Measurements from ENCODE around the gene CAPN13. TPM values are rescaled to one million over a fixed set of nuclear protein-coding genes. Genes with fewer than 3 reads are reported as not detected.

CAPN13 gene
- total RNA-seq, 1 experiment from 2014 or later, result not detected

DNA sequence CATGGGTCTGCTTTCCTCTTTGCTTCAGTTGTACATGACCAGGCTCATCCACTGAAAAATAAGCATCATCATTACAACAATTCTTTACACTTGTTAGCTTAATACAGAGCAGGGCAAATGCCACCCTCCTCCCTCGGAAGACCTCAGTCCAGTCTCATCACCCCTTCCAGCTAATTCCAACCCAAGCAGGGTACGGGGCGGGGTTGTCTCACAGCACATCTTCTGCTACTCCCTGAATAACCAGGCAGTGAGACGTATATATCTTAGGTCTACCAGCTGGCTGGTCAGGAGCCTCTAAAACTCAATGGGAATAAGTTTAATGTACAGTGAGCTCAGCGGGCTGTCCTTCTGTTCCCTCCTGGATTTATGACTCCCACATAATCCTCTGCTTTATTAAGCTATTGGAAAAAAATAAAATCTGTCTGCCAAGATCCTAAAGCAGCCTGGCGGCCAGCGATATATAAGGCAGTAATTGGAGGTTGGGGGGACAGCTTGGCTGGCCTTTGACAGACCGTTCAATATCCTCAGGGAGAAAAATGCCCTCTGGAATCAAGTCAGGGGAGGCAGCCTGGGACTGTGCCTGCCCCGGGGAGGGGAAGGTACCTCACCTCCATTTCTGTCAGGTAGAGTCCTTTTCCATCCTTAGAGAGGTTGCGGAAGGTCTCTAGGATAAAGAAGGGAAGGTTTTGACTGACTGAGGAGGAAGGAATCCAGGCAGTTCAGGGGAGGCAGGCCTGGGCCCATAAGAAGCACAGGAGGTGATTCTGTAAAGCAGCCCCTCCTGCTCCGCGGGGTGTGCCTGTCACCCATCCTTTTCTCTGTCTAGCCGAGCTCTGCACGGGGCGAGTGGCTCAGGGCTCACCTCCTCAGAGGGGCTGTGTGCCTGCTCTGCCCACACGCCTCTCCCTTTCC is 76.3 kb downstream of the CAPN13 start:
- no peak for DNase-seq (ENCODE audit: low read depth)

DNA sequence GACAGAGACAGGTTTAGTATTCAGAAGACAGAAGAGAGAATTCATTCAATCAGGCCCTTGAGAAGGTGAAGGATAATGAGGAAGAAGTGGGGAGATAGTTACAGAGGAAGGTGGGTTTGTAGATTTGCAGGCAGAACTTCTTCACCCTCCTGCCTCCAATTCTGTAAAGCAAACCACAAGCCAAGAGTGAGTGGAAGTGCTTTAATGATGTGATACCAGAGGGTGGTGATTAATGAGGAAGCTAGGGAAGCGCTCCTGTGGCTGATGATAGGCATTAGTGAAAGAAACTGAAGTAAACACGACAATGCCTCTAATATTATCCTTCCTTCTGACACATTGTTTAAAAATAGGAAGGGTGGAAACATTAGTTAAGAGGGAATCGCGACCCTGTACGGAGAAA is 78.2 kb downstream of the CAPN13 start:
- no peak for DNase-seq (ENCODE audit: low read depth)

DNA sequence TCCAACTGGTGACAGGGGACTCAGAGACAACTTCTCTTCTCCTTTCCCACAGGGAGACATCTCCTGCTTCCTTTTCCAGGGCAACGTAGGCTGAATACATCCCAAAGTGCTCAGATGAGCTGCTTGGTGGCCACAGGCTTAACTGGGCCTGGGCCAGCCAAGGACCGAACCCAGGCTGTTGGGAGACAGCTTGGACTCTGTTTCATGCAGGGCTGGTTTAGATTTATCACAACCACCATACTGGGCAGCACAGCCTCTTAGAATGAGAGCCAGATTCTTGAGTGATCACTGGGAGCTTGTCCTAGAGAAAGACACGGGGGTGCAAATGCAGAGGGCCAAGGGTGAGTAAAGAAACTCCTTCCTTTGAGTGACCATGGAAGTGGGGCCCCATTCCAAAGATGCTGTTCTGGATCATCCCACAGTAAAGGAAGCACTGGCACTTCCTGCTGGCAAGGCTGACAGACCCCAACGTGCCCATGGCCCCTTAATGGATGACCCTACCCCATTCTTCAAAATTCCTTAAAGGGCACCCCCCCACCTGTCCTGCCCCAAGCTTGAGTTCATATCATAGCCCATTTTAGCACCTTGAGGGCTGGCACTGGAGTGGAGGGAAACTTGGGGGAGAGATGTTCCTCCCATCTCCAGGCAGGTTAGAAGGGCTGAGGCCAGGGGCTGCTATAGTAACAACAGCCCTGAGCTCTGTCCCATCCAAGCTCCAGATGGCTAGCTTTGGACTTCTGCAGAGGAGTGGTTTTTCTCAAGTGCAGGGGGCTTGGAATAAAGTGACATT is 84.1 kb downstream of the CAPN13 start:
- no peak for DNase-seq (ENCODE audit: low read depth)

DNA sequence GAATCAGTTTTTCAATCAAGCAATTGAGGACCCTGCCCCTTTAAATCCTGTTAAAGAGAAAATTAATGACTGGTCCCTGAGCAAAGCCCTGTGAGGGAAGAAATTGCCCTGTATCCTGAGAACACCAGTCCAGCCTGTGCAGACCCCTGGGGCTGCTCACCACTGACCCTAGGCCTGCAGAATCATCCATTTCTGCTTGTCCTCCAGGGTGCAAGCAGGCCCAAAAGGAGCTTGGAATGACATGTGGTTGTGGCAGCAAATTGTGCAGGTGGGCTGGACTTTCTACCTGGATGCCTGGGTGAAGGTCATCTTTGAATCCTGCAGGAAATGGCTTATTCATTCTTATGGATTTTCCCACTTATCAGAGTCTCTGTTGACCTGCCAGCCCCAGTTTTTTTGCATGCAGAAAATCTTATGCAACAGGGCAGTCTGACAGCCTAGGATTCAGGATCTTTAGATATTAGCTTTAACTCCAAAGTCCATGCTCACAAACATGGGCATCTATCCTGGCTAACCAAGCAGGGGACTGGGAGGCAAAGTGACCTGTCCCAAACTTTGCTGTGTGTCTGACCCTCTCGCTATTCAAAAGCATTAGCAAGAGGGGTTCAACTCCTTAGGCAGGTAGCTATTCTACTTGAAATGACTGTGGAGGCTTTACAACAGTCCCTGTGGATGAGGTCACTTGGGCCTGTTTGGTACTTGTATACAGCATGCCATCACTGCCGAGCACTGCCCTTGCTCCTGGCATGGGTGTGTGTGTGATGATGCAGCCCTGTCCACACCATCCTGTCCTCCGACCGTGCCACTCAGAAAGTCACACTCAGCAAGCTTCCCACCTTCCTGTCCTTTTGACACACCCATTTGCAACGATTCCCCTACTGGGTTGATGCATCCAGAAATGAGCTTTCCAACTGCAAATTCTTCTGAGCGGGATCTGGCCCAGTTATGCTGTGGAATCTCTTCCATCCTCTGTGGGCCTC is 85.3 kb downstream of the CAPN13 start:
- DNase-seq (ENCODE audit: low read depth), result no peak

DNA sequence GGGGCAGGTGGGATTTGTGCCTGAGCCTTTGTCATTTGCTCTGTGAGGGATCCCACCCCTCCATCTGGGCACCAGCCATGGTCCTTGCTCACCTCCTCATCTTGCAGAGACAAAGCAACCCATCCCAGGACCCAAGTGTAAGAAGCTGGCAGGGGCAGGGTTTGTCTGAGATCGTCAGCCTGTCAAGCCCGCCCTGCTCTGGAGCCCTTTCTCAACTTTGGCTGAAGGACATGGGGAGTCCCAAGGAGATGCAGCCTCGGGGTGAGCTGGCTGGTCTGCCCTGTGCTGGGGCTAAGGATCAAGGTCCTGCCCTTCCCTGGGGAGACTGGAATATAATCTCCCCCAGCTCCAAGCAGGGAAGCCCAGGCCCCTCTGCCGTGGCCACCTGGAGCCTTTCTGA is 86.0 kb downstream of the CAPN13 start:
- DNase-seq (ENCODE audit: low read depth), result no peak

DNA sequence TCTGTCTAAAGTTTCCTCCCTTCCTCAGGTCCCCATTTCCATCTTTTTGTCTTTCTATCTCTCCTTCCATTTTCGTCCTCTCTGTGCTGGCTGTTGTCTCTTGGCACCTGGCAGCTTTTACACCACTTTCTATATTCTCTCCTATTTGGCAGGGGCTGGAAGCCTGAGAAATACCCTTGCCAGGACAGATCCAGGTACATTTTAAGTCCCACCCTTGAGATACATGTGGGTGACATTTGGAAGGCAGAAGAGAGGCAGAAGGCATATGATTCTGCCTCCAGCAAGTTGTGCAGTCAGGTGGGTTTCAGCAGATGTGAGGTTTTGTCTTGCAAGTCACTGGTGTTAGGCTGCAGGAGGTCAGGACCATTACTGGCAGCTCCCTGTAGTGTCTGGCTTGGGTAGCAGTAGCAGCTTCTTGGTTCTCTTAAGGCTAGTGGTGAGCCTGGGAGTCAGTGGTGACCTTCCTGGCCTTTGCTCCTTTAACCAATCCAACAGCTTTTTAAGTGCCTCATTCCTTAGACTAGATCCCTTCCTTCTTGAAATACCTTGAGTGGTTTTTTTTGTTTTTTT is 90.1 kb downstream of the CAPN13 start:
- no peak for DNase-seq (ENCODE audit: low read depth)

DNA sequence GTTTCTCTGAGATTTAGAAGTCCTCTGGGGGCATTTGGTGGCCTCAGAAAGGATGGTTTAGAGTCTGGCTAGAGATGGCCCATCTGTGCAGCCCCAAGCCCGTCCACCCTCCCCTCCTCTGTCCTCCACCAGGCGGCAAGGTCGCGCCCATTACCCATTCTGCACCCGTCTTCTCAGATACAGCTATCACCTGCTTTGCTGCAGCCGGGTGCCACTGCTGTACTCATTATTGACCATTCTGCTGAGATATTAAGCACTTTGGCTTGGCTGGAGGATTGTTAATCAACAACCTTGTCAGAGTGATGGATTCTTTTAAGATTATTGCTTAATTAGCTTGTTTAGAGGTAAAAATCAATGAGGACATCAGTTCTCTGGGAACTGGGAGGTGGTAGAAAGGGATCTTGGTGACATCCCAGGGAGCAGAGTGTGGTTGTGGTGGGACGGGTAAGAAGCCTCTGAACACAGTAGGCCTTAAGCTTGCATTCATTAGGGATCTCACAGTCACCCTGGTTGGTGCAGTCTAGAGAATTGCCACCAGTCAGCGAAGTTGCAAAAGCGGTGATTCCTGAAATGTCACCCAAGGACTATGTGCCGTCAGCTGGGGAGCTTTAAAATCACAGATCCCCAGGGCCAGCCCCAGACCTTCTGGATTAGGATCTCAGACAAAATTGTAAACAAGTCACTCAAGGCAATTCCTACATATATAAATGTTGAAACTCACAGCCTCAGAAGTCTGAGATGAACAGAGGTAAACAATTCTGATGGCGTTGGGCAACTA is 90.9 kb downstream of the CAPN13 start:
- DNase-seq (ENCODE audit: low read depth), result no peak

DNA sequence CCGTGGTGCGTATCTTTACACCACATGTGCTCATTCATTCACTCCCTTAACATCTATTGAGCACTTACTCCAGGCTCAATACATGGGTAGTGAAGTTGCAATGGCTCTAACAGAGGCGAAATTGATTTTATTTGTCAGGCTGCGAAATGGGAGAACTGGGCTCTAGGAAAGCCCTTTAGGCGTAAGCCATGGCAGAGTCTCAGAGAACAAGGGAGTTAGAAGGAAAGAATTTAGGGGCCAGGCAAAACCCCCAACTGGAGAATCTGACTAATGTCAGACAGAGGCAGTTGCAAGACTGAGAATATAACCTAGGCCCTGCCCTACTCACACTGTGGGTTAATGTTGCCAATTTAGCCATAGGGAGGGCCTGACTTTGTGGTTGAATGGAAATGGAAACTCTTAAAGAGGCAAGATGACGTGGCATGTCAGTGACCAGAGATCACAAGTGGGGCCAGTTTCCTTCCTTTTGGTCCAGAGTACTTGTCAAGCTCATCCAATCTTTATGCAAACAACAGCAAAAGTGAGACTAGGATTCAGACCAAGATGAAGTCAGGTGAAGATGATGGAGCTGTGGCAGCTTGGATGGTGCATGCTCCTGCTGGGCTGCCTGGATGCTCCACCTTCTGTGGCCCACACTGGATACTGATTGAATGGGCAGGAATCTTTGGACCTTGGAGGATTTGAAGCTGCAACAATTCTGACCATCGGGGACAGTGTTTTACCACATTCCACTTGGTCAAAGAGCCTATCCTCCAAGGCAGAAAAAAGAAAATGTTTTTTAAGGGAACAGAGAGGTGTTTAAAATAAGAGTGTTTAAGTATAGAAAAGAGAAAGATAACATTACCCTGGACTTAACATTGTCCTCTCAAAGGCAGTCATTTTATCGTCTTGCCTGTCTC is 92.2 kb downstream of the CAPN13 start:
- no peak for DNase-seq (ENCODE audit: low read depth)

DNA sequence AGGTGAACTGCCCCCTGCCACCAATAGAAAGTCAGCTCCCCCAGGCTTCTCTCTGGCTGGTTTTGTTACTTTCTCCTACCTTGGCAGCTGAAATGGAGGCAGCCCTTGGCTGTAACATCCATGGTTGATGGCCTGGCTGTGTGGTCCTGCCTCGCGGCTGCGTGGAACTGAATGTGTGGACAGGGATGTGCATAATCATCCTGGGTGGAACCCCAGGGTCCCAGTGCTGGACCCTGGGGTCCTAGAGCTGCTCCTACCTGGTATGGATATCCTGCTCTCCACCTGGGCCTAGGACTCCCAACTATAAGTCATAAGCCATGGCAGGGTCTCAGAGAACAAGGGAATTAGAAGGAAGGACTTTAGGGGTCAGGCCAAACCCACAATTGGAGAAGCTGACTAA is 93.5 kb downstream of the CAPN13 start:
- DNase-seq (ENCODE audit: low read depth), result no peak

DNA sequence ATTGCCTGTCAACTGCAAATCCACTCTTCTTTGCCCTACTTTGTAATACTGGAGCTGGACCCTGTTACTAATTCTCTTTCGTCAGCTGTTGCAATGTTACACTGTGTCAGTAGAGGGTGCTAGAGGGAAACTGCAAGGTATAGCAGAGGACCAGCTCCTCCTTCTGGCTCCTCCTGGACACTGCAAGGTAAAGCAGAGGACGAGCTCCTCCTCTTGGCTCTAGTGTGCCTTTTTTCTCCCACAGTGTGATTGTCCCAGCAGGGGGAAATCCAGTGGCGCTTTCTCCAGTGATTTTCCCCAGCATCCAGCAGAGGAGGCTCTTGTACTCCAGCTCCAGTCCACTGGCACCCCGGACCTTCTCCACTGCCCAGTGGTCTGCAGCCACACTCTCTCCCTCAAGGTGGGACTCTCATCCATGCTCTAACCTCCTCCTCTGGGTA is 95.6 kb downstream of the CAPN13 start:
- peak; percentile 86 for DNase-seq (ENCODE audit: low read depth)

DNA sequence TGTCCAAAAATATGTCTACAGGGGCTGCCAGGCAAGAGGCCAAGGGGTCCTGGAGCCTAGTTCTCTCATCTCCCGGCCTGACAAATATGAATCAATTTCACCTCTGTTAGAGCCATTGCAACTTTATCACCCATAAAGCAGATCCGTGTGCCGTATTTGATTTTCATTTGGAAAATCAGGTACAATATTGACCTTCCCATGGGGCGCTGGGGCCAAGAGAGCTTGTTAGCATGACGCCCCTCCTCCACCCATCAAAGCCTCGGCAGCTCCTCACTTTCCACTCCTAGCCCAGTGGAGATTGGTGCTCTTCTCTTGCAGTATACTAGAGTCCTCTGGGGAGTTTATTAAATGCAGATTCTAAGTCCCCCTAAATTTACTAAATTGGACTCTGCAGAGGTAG is 96.8 kb downstream of the CAPN13 start:
- no peak for DNase-seq (ENCODE audit: low read depth)

DNA sequence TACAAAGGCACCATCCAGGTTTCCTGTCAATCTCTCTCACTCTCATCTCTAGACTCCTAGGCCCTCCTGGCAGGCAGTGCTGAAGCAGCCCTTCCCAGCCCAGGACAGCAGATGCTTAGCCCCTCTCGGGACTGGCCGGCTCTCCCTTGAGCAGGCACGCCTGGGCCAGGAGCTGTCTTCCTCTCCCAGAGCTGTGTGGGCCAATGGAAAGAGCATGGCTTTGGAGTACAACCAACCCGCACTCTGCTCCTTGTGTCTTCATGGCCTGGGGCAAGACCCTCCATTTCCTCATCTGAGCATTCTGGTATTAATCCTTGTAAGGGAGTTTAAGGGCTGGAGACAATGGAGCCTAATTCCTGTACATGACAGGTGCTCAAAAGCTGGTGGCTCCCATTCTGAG is 97.2 kb downstream of the CAPN13 start:
- DNase-seq (ENCODE audit: low read depth), result no peak

DNA sequence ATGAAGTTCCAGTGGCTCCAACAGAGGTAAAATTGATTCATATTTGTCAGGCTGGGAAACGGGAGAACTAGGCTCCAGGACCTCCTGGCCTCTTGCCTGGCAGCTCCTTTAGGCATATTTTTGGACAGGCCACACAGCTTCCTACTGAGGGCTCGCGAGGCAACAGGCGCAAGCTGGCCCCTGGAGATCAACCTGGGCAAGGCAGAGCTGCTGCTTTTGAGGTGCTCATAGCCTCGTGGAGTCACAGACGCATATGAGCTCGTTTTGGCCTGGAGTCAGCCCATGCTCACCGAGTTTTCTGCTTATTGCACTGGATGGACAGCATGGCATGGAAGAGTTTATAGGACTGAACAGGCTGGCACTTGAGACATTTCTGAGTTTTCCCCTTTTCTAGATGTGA is 97.7 kb downstream of the CAPN13 start:
- no peak for DNase-seq (ENCODE audit: low read depth)

DNA sequence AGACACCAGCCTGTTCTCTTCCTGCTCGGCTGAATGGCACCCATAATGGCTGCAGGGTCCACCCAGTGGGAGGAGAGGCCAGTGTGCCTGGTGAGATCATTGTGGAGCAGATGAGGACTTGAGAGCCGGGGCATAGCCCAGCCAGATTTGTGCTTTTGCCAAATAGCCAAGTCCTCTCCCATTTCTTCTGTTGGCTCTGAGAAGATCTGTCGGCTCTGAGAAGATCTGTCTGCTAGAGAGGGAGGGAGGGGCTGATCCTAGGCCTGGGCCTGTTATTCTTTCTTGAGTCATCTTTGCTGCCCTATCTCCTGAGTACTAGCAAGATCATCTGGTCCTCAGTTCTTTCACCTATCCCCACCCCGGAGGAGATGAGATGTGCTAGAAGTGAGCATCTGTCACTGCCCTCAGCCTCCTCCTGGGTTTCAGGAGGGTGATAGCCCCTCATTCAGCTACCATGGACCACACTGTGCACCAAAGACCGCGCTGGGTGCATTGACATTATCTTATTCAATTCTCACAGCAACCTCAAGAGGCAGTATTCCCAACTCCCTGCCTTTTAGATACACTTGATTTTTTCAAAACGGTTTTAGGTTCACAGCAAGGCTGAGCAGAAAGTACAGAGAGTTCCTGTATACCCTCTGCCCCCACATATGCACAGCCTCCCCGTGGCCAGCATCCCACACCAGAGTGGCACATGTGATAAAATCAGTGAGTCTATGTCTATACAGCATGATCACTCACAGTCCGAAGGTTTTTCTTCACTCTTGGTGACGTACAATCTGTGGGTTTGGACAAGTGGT is 98.6 kb downstream of the CAPN13 start:
- DNase-seq (ENCODE audit: low read depth), result no peak

DNA sequence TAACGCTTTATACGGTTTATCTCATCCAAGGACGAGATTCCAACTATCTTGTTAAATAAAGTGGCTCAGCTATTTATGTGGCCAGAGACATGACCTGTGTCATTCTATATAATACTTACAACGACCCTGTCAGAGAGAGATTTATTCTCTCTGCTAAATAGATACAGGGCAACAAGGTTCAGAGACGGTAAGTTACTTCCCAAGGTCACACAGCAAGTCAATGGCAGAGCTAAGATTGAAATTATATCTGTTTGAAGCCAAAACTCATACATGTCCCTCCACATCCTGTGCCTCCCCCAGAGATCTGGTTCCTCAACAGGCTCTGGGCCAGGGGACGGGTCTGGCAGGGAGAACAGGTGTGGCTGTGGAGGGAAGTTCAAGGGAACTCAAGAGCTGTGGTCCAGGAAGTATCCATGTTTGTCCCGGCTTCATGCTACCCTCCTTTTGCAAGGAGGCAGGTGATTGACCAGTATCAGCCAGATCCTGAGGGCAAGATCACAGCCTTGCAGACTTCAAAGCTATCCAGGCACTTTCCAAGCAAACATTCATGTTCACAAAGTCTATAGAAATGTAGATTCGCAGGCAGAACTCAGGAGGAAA is 99.8 kb downstream of the CAPN13 start:
- no peak for DNase-seq (ENCODE audit: low read depth)

DNA sequence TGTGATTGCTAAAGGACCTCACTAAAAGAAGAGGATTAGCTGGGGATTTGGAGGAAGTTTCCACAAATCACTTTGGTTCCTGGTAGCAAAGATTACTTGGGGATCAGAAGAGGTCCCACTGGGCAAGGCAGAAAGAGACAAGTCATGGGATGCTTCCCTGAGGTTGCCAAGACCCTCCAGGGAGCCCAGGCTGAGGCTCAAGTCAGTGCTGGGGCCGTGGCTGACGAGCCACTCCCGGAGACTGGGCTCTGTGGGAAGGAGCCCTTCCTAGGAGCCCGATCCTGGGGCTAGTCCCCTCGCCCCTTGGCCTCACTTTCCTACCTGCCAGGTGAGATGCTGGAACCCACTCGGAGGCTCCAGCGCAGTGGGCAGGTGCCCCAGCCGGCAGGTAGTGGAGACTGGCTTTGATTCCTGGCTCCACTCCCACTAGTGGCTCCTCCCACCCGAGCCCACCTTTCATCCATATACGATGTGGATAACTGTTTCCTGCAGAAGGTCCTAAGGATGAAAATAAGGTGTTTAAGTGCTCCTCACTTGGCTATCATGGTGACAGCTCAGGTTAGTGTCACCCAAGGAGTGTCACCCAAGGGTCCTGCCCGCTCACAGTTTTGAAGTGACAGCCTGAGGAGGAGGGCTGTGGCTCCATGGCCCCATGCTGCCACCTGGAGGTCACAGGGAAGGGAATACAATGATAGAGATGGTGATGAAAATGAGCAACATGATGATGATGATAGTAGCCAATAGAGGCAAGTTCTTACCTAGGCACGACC is 100.5 kb downstream of the CAPN13 start:
- DNase-seq (ENCODE audit: low read depth), result peak; percentile 43
